Activated CD4-positive, alpha-beta T cell treated with anti-CD3 and anti-CD28 coated beads, Interleukin-2, amount 10 ng/mL, durations not matched to agents 7 days and 5 days (primary cell): ENCODE results near the gene C5. TPM values are rescaled to one million over a fixed set of nuclear protein-coding genes. Genes with fewer than 3 reads are reported as not detected.

Experiments used
- CTCF ChIA-PET: fragments of 350-600 bp; sonication (Branson Sonifier 250); formaldehyde crosslinking; loops from one replicate; lab custom pipeline; 2021; ENCODE audit warnings: antibody characterized with exemption; lab: Charles Lee
- POLR2A ChIA-PET: fragments of 350-600 bp; sonication (Branson Sonifier 250); formaldehyde crosslinking; loops from one replicate; lab custom pipeline; 2021; ENCODE audit warnings: antibody characterized with exemption; lab: Charles Lee
- DNase-seq: peaks from one replicate; pipeline ENCODE4 v3.0.0-alpha.2; 2020
- H3K27ac Mint-ChIP-seq: one replicate; pipeline ENCODE4 v1.8.0; 2021; ENCODE audit warnings: mild to moderate bottlenecking, moderate library complexity, mixed read lengths
- H3K27me3 Mint-ChIP-seq: one replicate; pipeline ENCODE4 v1.8.0; 2021; ENCODE audit warnings: mixed read lengths
- H3K36me3 Mint-ChIP-seq: one replicate; pipeline ENCODE4 v1.8.0; 2021; ENCODE audit warnings: low read depth, mixed read lengths
- H3K4me1 Mint-ChIP-seq: one replicate; pipeline ENCODE4 v1.8.0; 2021; ENCODE audit warnings: mixed read lengths
- H3K4me3 Mint-ChIP-seq: one replicate; pipeline ENCODE4 v1.8.0; 2021; ENCODE audit warnings: mild to moderate bottlenecking, moderate library complexity, mixed read lengths
- H3K9me3 Mint-ChIP-seq: one replicate; pipeline ENCODE4 v1.8.0; 2021; ENCODE audit warnings: mixed read lengths
- total RNA-seq, 2 experiments: library from RNA; stranded (reverse); gene quantifications; one replicate each; pipeline ENCODE4 v1.2.3, GENCODE V29; 2021

C5 gene
- total RNA-seq, 2 experiments from 2014 or later: 2.4 to 2.8 TPM

DNA sequence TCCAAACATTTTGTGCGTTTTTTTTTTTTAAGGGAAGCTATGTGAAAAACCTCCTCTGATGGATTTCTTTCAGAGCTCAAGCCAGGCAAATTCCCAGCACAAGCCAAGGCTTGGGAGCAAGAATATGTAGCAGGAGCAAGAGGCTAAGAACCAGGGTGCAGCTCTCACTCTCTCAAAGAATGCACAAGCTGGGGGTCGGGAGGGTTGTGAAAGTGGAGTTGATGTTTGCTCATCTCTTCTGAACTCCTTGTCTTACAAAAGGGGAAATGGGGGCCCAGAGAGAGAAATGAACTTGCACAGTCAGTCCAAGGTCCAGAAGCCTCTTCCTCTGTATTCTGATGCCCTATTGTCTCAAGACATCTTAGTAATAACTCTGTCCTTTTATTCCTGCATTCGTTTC lies 115.8 kb downstream of the C5 start:
- Mint-ChIP-seq H3K27ac (peak overlapping the region; percentile 100), H3K27me3 (no peaks in the 10 kb centered on the region), H3K36me3 (peaks cover 3% of the 10 kb centered on the region), H3K4me1 (peaks cover 80% of the 10 kb centered on the region), H3K9me3 (no peaks in the 10 kb centered on the region), H3K4me3 (no peak overlapping the region)
- ChIA-PET POLR2A (interaction anchor here (0.6 kb wide), 1 partner anchor 50 kb away, joined by 6 read pairs; no protein-coding TSS in a partner anchor), CTCF (interaction anchor here (1.0 to 1.5 kb wide), 5 partner anchors 26 to 89 kb away, joined by 3 to 4 read pairs (median 4); no protein-coding TSS in a partner anchor)
- no peak for DNase-seq

DNA sequence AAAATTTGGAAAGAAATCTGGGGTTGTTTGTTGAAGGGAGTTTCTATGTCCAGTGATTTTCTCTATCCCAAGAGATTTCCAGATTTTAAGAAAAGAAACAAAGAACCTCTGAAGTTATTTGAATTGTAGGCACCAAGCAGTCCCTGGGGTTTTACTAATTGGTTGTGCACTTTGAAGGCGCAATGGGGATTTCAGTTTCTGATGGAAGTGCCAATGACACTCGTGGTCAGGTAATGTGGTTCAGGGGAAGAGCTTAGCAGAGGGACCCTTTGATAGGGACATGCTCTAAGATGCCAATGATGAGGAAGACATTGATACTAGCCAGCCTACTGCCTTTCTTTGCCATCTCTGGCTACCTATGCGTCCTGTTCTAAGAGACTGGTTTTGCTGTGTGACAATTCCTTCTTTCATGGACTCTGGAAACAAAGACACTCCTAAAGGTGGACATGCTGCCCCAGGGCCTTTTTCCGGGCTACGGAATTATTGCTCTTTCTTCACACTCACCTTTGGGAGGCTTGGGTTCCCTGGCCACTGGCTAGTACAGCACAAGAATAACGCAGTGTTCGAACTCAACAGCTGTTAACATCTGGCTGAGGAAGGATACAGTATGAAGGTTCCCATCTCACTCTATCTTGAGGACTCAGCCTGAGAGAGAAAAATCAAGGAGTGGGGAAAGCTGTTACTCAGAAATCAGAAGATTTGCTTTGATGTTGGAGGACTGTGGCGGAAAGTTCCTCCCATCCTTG lies 116.6 kb downstream of the C5 start:
- H3K36me3 Mint-ChIP-seq: peaks cover 3% of the 10 kb centered on the region
- POLR2A ChIA-PET: no interaction called here
- no peak overlapping the region for H3K4me3 Mint-ChIP-seq
- CTCF ChIA-PET: interaction anchor here (1.2 to 1.5 kb wide), 4 partner anchors 13 to 66 kb away, joined by 3 to 4 read pairs (median 3); no protein-coding TSS in a partner anchor
- H3K4me1 Mint-ChIP-seq: peaks cover 81% of the 10 kb centered on the region
- no peaks in the 10 kb centered on the region for H3K9me3 Mint-ChIP-seq
- no peaks in the 10 kb centered on the region for H3K27me3 Mint-ChIP-seq
- no peak for DNase-seq
- H3K27ac Mint-ChIP-seq: peak overlapping the region; percentile 100

DNA sequence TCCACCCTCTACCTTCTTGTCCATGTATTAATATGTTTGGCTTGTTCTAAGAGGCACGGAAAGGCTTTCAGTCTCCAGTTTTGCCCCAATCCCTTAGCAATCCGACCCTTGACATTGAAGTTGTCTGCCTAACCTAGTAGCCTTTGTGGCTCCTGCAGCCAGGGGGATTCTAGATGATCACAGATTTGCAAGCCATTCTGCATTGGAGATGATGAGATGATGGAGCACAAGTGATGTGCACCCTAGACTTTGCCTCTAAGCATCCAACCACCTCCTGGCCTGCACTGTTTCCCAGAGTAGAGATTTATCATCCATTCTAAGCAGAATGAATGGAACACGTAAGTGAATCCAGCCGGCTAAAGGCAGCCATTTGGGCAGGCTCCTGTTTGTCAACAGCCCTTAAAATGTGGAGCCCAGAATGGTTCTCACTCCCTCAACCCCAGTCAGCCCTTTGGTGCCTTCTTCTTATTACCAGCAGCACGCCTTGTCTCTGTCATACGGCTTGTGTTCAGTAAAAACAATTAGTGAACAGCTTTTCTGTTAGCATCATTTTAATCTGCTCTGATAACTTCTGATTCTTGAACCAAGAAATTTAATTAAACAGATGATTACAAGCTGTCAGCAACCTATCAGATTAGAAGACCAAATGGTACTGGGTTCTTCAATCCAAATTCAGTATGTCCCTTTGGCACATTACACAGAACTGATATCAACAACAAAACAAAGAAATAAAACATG lies 117.8 kb downstream of the C5 start:
- Mint-ChIP-seq H3K4me1 (peaks cover 88% of the 10 kb centered on the region), H3K9me3 (no peaks in the 10 kb centered on the region), H3K27me3 (no peaks in the 10 kb centered on the region), H3K4me3 (peak overlapping the region; percentile 14), H3K36me3 (peaks cover 14% of the 10 kb centered on the region), H3K27ac (peak overlapping the region; percentile 100)
- POLR2A ChIA-PET: interaction anchor here (0.5 to 1.3 kb wide), 5 partner anchors 40 to 86 kb away, joined by 3 to 5 read pairs (median 4); no protein-coding TSS in a partner anchor
- CTCF ChIA-PET: interaction anchor here (0.9 to 1.2 kb wide), 3 partner anchors 11 to 65 kb away, joined by 3 read pairs; no protein-coding TSS in a partner anchor
- DNase-seq: no peak

DNA sequence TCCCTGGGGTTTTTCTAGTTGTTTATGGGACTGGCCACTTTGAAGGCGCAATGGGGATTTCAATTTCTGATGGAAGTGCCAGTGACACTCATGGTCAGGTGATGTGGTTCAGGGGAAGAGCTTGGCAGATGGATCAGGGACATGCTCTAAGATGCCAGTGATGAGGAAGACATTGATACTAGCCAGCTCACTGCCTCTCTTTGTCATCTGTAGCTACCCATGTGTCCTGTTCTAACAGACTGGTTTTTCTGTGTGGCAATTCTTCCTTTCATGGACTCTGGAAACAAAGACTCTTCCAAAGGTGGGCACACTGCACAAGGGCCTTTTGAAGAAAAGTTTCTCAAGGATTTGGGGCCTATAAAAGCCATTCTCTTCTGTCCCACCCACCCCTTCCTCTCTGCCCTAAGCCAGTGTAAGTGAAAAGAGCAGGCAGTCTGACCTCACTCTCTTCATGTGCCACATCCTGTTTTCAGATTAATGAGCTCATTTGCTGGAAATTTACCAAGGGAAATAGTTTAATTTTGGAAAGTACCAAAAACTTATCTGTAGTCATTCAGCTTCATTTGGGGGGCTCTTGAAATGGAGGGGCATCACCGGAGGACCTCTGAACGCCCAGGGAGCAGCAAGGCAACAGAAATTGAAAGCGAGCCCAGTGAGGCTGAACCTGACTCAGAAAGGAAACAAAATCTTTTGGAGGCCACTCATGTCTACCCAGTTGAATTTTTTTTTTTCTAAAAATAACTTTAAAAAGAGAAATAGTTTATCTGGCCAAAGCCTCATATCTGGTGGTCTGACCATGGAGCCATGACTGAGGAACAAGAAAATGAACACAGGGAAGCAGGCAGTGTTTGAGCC lies 118.6 kb downstream of the C5 start:
- H3K4me3 Mint-ChIP-seq: peak overlapping the region; percentile 72
- H3K4me1 Mint-ChIP-seq: peaks cover 88% of the 10 kb centered on the region
- peak; percentile 72 for DNase-seq
- peaks cover 14% of the 10 kb centered on the region for H3K36me3 Mint-ChIP-seq
- ChIA-PET POLR2A (interaction anchor here (0.5 to 1.3 kb wide), 7 partner anchors 32 to 85 kb away, joined by 3 to 6 read pairs (median 4); no protein-coding TSS in a partner anchor), CTCF (interaction anchor here (0.7 to 3.2 kb wide), 7 partner anchors 8 to 312 kb away, joined by 3 to 11 read pairs (median 3); no protein-coding TSS in a partner anchor)
- peak overlapping the region; percentile 100 for H3K27ac Mint-ChIP-seq
- no peaks in the 10 kb centered on the region for H3K27me3 Mint-ChIP-seq
- no peaks in the 10 kb centered on the region for H3K9me3 Mint-ChIP-seq

DNA sequence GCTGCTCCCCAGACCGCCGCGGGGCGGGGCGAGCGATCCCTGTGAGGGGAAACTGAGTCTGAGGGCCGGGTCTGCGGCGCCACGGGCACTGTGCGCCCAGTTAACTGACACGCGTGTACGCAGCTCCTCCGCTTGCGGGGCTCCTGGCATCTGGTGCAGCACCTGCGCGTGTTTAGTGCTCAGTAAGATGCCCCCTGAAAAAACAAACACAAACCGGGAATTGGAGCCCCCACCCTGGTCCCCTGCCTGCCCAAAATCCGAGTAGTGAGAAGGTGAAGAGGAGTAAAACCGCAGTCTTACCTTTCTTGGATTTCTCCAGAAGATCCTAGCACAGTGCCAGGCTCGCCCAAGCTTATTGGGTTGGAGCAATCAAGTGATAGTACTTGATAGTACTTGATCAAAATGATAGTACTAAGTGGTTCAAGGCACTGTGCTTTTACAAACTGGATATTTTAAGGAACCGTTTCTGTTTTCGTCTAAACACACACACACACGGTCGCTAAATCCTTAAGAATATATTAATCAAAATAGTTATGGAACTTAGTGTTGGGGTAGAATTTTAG lies 120.8 kb downstream of the C5 start:
- Mint-ChIP-seq H3K27me3 (no peaks in the 10 kb centered on the region), H3K36me3 (peaks cover 32% of the 10 kb centered on the region), H3K4me3 (peak overlapping the region; percentile 70), H3K9me3 (no peaks in the 10 kb centered on the region), H3K27ac (peak overlapping the region; percentile 93), H3K4me1 (peaks cover 82% of the 10 kb centered on the region)
- ChIA-PET CTCF (interaction anchor here (0.7 to 3.2 kb wide), 7 partner anchors 10 to 61 kb away, joined by 3 to 11 read pairs (median 3); no protein-coding TSS in a partner anchor), POLR2A (interaction anchor here (0.6 to 1.5 kb wide), 4 partner anchors 37 to 56 kb away, joined by 3 to 5 read pairs (median 4); partner anchors contain the start of gene PHF19)
- no peak for DNase-seq

DNA sequence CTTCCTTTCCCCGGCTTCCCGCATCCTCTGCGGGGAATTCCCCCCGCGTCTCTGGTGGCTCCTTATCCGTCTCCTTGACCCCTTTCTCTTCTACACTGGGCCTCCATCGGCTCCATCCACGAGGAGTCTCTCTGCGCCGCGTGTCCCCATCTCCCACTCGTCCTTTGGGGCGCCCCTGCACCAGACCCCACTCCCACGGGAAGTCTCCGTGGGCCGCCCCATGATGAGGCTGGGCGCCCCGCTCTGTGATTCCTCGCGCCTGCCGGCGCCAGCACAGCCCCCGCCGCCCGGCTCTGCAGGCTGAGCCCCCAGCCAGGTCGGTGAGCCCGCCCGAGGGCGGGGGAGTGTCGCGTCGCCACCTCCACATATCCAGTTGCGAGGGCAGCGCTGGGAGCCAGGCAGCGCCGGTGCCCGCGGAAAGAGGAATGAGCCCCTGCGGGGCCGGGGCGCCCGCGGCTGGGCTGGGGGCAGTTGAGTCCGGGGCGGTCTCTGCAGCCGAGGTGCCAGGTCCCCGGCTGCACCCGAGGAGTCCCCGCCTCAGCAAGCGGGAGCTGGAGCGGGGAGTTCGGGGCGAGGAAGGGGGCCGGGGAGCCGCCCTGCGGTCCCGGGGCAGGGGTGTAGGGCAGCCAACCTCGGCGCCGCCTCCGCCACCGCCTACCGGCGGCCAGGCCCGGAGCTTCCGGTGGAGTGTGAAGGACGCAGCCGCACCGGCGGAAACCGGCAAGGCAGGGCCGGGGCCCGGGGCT lies 121.4 kb downstream of the C5 start:
- Mint-ChIP-seq H3K9me3 (no peaks in the 10 kb centered on the region), H3K36me3 (peaks cover 39% of the 10 kb centered on the region), H3K4me1 (peaks cover 82% of the 10 kb centered on the region), H3K4me3 (peak overlapping the region; percentile 92), H3K27ac (peak overlapping the region; percentile 98), H3K27me3 (no peaks in the 10 kb centered on the region)
- POLR2A ChIA-PET: interaction anchor here (0.6 to 1.5 kb wide), 4 partner anchors 37 to 55 kb away, joined by 3 to 5 read pairs (median 4); partner anchors contain the start of gene PHF19
- peak; percentile 80 for DNase-seq
- CTCF ChIA-PET: interaction anchor here (0.7 to 3.2 kb wide), 5 partner anchors 11 to 60 kb away, joined by 3 to 11 read pairs (median 4); no protein-coding TSS in a partner anchor

DNA sequence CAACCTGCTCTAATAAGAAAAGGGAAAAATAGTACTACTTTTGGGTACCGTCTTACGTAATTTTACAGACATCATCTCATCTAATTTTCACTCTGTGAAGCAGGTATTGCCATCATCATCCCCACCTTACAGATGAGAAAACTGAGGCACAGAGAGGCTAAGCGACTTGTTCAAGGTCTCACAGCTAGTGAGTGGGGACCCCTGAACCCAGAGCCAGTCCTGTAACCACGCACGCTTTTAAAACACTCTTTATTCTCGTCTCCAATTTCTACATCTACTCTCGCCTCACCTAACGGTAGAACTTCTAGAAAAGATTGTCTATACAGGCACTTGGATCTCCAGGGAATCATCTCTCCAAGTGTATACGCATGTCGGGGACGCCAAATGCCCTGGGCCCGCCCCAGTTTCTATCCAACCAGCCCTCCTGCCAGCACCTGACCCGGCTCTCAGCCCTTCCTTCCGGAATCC lies 122.0 kb downstream of the C5 start:
- peak overlapping the region; percentile 98 for H3K27ac Mint-ChIP-seq
- H3K9me3 Mint-ChIP-seq: no peaks in the 10 kb centered on the region
- CTCF ChIA-PET: interaction anchor here (0.9 to 1.4 kb wide), 4 partner anchors 31 to 44 kb away, joined by 3 to 4 read pairs (median 4); no protein-coding TSS in a partner anchor
- DNase-seq: peak; percentile 42
- H3K4me1 Mint-ChIP-seq: peaks cover 82% of the 10 kb centered on the region
- no peaks in the 10 kb centered on the region for H3K27me3 Mint-ChIP-seq
- POLR2A ChIA-PET: no interaction called here
- peak overlapping the region; percentile 92 for H3K4me3 Mint-ChIP-seq
- peaks cover 45% of the 10 kb centered on the region for H3K36me3 Mint-ChIP-seq

DNA sequence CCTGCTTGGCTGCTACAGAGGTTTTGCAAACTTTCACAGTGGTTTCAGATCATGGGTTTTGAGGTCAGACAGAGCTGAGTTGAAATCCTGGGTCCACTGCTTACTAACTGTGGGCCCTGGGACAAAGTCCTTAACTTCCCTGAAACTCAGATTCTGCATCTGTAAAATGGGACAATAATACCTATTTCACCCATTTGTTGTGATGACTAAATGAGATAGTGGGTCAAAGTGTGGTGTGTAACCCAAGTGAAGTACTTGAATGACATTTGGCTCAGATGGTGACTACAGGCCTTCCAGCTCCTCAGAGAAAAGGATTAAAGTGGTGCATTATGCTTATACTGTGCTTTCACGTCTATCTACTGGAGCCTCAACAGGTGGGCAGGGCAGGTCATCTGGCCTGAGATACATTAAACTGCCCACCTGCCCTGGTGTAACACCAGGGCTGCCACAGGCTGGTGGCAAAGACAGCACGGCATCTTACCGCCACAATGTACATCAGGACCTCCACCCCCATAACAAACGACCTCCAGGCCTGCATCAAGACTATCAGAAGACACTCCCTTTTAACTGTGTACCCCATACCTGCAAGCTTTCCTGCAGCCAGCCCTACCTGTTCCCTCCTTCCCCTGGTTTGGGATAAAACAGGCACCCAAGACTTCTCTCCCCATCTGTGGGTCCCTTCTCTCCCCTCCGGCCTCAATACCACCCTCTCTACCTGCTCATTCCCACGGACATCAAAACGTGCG lies 122.6 kb downstream of the C5 start:
- peaks cover 51% of the 10 kb centered on the region for H3K36me3 Mint-ChIP-seq
- DNase-seq: no peak
- peaks cover 83% of the 10 kb centered on the region for H3K4me1 Mint-ChIP-seq
- peak overlapping the region; percentile 92 for H3K4me3 Mint-ChIP-seq
- peak overlapping the region; percentile 98 for H3K27ac Mint-ChIP-seq
- ChIA-PET CTCF (interaction anchor here (0.9 to 1.4 kb wide), 5 partner anchors 30 to 63 kb away, joined by 3 to 4 read pairs (median 3); no protein-coding TSS in a partner anchor), POLR2A (interaction anchor here (1.1 to 1.6 kb wide), 2 partner anchors 32 to 36 kb away, joined by 3 to 6 read pairs; no protein-coding TSS in a partner anchor)
- H3K27me3 Mint-ChIP-seq: no peaks in the 10 kb centered on the region
- no peaks in the 10 kb centered on the region for H3K9me3 Mint-ChIP-seq

DNA sequence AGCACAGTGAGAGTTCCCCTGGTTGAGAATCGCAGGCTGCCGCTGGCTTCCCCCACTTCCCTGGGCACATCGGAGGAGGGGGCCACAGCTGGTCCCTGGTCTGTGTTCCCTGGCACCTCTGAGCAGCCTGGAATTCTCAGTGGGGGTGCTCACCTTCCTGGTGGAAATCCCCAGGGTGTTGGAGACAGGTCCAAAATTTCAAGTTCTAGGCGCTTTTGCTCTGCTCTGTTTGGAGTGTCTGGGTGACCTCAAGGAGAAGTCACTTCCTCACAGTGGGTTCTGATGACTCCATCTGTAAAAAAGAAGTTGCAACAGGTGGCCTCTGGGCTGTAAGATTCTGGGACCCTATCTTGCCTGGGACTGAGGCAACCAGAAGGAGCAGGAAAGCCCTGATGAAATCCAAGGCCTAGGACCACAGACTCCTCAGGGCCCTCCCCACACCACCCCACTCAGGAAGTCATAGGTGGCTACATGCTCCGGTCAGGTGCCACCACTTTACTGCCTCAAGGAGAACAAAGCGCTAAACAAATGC lies 123.6 kb downstream of the C5 start, which contains the start of gene TRAF1:
Gene TRAF1 (minus strand): TSS at position 400 of the 532 bp plus-strand sequence. CDS start 721 bp downstream, outside the sequence.
- H3K27ac Mint-ChIP-seq: peak within 1 kb of the TSS; percentile 98
- H3K36me3 Mint-ChIP-seq: peaks cover 61% of the 10 kb centered on the region
- POLR2A ChIA-PET: interaction anchor here (0.6 to 1.6 kb wide), 4 partner anchors 31 to 54 kb away, joined by 3 to 6 read pairs (median 3); no protein-coding TSS in a partner anchor
- H3K27me3 Mint-ChIP-seq: no peaks in the 10 kb centered on the region
- no peaks in the 10 kb centered on the region for H3K9me3 Mint-ChIP-seq
- H3K4me1 Mint-ChIP-seq: peaks cover 84% of the 10 kb centered on the region
- H3K4me3 Mint-ChIP-seq: peak within 1 kb of the TSS; percentile 92
- CTCF ChIA-PET: interaction anchor here (0.6 to 2.2 kb wide), 5 partner anchors 9 to 62 kb away, joined by 3 to 9 read pairs (median 3); no protein-coding TSS in a partner anchor
- DNase-seq: peak; percentile 40
